GM18873 (cell line): ENCODE data around the gene TRABD2B.

Experiments used
- ATAC-seq: cut with Tn5 transposase; IDR thresholded peaks from one replicate; pipeline ENCODE4 v1.9.1; 2021; ENCODE audit warnings: mild to moderate bottlenecking, moderate library complexity, moderate number of reproducible peaks; ENCODE audit not compliant: unreplicated experiment, low FRiP score

The TRABD2B gene

GRCh38 chr1:47997289-47998200, at the start of gene TRABD2B:
TRABD2B (minus strand) TSS chr1:47997385.
- ATAC-seq: no peak

- no peak for ATAC-seq
Observed at GRCh38 chr1:48044311-48044710, 47.1 kb upstream of the TRABD2B start.

GRCh38 chr1:48043622-48044021, 46.4 kb upstream of the TRABD2B start:
- no peak for ATAC-seq

- no peak for ATAC-seq
Observed at GRCh38 chr1:48040154-48040553, 43.0 kb upstream of the TRABD2B start.

GRCh38 chr1:48039088-48040054, 42.2 kb upstream of the TRABD2B start:
- ATAC-seq: no peak

GRCh38 chr1:48038270-48038767, 41.1 kb upstream of the TRABD2B start:
- no peak for ATAC-seq

GRCh38 chr1:48036710-48037355, 39.6 kb upstream of the TRABD2B start:
- ATAC-seq: no peak

- no peak for ATAC-seq
Observed at GRCh38 chr1:48035371-48036141, 38.4 kb upstream of the TRABD2B start.

- no peak for ATAC-seq
Observed at GRCh38 chr1:48033495-48034045, 36.4 kb upstream of the TRABD2B start.

- ATAC-seq: no peak
Observed at GRCh38 chr1:48031676-48032075, 34.5 kb upstream of the TRABD2B start.

GRCh38 chr1:48030696-48031365, 33.6 kb upstream of the TRABD2B start:
- ATAC-seq: no peak

- no peak for ATAC-seq
Observed at GRCh38 chr1:48030211-48030610, 33.0 kb upstream of the TRABD2B start.

GRCh38 chr1:48028218-48029069, 31.3 kb upstream of the TRABD2B start:
- ATAC-seq: no peak

- ATAC-seq: no peak
Observed at GRCh38 chr1:48027533-48027835, 30.3 kb upstream of the TRABD2B start.

GRCh38 chr1:48026701-48027532, 29.7 kb upstream of the TRABD2B start:
- ATAC-seq: no peak

GRCh38 chr1:48026275-48026674, 29.1 kb upstream of the TRABD2B start:
- ATAC-seq: no peak

GRCh38 chr1:48025076-48025475, 27.9 kb upstream of the TRABD2B start:
- ATAC-seq: no peak
